K562 (cell line): Measurements from ENCODE around the gene SDE2. TPM values are rescaled to one million over a fixed set of nuclear protein-coding genes. Genes with fewer than 3 reads are reported as not detected.

Source experiments
- BRF1 ChIP-seq: IDR thresholded peaks from 3 replicates; pipeline ENCODE4 v1.6.1; 2011; ENCODE audit warnings: borderline replicate concordance, mild to moderate bottlenecking; ENCODE audit not compliant: insufficient read length; ENCODE audit errors: extremely low read depth
- ERF ChIP-seq: fragments of 450-650 bp; formaldehyde crosslinking; IDR thresholded peaks from 2 replicates; pipeline ENCODE4 v1.4.0; 2020; ENCODE audit warnings: mild to moderate bottlenecking, mixed read lengths
- ETV5 ChIP-seq: sonication (generic); formaldehyde crosslinking; IDR thresholded peaks from 2 replicates; pipeline ENCODE4 v1.4.0; 2020; ENCODE audit warnings: low read depth, mild to moderate bottlenecking, missing genetic modification reagents
- GTF2E2 ChIP-seq: fragments of 200-800 bp; sonication (Bioruptor generic); IDR thresholded peaks from 2 replicates; pipeline ENCODE4 v1.6.1; 2016; ENCODE audit warnings: missing genetic modification characterization, missing compliant biosample characterization
- GTF3C2 ChIP-seq: IDR thresholded peaks from 3 replicates; pipeline ENCODE4 v1.6.1; 2011; ENCODE audit warnings: borderline replicate concordance, mild to moderate bottlenecking, moderate library complexity; ENCODE audit not compliant: insufficient read length; ENCODE audit errors: extremely low read depth
- KDM2B ChIP-seq: fragments of 250-450 bp; sonication (Bioruptor Pico); IDR thresholded peaks from 2 replicates; pipeline ENCODE4 v1.8.0; 2021; ENCODE audit warnings: mild to moderate bottlenecking, moderate library complexity
- KLF13 ChIP-seq: fragments of 450-650 bp; IDR thresholded peaks from 2 replicates; pipeline ENCODE4 v1.6.1; 2016; ENCODE audit warnings: missing genetic modification characterization, low read depth, mild to moderate bottlenecking, missing compliant biosample characterization, moderate library complexity, borderline replicate concordance
- LEF1 ChIP-seq: fragments of 450-650 bp; IDR thresholded peaks from 2 replicates; pipeline ENCODE4 v1.6.1; 2016; ENCODE audit warnings: mild to moderate bottlenecking
- NR2C2 ChIP-seq, 2 experiments: fragments of 200-800 bp in 1 of 2; sonication (Bioruptor generic) in 1 of 2; sonication (generic) in 1 of 2; formaldehyde crosslinking in 1 of 2; IDR thresholded peaks; 2 replicates each; pipeline versions ENCODE4 v1.6.1 to v1.8.0; 2016 to 2022; ENCODE audit warnings: mild to moderate bottlenecking in 1 of 2, missing compliant biosample characterization in 1 of 2, missing genetic modification characterization in 1 of 2, missing genetic modification reagents in 1 of 2
- PURB ChIP-seq: sonication (generic); formaldehyde crosslinking; IDR thresholded peaks from 2 replicates; pipeline ENCODE4 v1.9.0; 2021; ENCODE audit warnings: low read depth, mild to moderate bottlenecking, missing genetic modification reagents
- SMARCA5 ChIP-seq: fragments of 450-650 bp; IDR thresholded peaks from 2 replicates; pipeline ENCODE4 v1.6.1; 2016
- TRIM28 ChIP-seq: fragments of 450-650 bp; IDR thresholded peaks from 2 replicates; pipeline ENCODE4 v1.6.1; 2017
- ZHX1 ChIP-seq: fragments of 150-350 bp; conservative IDR thresholded peaks from 2 replicates; pipeline ENCODE4 v1.6.1; 2014; ENCODE audit warnings: low read length
- ZNF263 ChIP-seq: sonication (generic); formaldehyde crosslinking; IDR thresholded peaks from 2 replicates; pipeline ENCODE4 v1.8.0; 2022; ENCODE audit warnings: mild to moderate bottlenecking, missing genetic modification reagents, borderline replicate concordance
- polyA plus RNA-seq, 8 experiments: library from polyadenylated mRNA; depleted of rRNA in 4 of 8; stranded (reverse) in 5 of 8; unstranded in 3 of 8; fragments of >200 nt; fragmentation: Nextera tagmentation in 2 of 8; fragmentation: Illumina TruSeq in 1 of 8; extraction: Ambion mirVana in 2 of 8; extraction: Trizol in 1 of 8; gene quantifications; 2 replicates each; pipeline versions ENCODE4 v1.2.1 to v1.2.3, GENCODE V29; 2011 to 2014; ENCODE audit warnings: inconsistent platforms in 1 of 8, missing spikeins in 1 of 8
- total RNA-seq, 7 experiments: library from RNA; depleted of rRNA in 6 of 7; stranded (reverse); fragments of >200 nt in 6 of 7; fragmentation: Illumina TruSeq in 2 of 7; extraction: Trizol in 2 of 7; gene quantifications; 2 replicates each; pipeline versions ENCODE4 v1.2.1 to v1.2.3, GENCODE V29; 2011 to 2021; ENCODE audit warnings: low replicate concordance in 1 of 7
- TF ChIP-seq, protein P1 (sequence below), 2 experiments: fragments of 150-350 bp in 1 of 2; IDR thresholded peaks; 2 replicates each; pipeline ENCODE4 v1.6.1; 2012 to 2016; ENCODE audit warnings: low read depth in 2 of 2, low read length in 2 of 2, mild to moderate bottlenecking in 1 of 2, moderate library complexity in 1 of 2

SDE2 gene
- total and polyA plus RNA-seq, 9 of the 15 experiments (the other 6 are each of a cell fraction or from before 2014, with no cell fraction given): 14.3 to 62.3 (median 46.0) TPM

DNA sequence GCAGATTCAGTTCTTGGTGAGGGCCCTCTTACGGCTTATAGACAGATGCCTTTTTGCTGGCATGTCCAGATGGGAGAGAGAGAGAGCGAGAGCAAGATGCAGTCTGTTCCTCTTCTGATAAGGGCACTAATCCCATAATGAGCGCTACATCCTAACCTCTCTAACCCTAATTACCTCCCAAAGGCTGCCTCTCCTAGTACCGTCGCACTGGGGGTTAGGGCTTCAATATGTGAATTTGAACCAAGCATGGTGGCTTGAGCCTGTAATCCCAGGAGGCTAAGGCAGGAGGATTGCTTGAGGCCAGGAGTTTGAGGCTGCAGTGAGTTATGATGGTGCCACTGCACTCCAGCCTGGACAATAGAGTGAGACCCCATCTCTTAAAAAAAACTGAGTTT, 10.5 kb upstream of the SDE2 start (continued):
- TF ChIP-seq GTF2E2 (tag) (no peak), BRF1 (no peak), ZHX1 (no peak), KDM2B (CRISPR knock-in tag) (no peak), KLF13 (tag) (no peak), ERF (CRISPR knock-in tag) (no peak), SMARCA5 (peak; percentile 53), ETV5 (peak; percentile 71; the same call in 1 of the 2 replicates), ZNF263 (CRISPR knock-in tag) (no peak), GTF3C2 (no peak), PURB (CRISPR knock-in tag) (no peak), LEF1 (peak; percentile 73), NR2C2 (CRISPR knock-in tag; IDR thresholded peaks at IDR 0.05) (no peak), NR2C2 (tag; IDR thresholded peaks at IDR 0.05) (no peak), TRIM28 (no peak)
- TF ChIP-seq, protein P1, sequence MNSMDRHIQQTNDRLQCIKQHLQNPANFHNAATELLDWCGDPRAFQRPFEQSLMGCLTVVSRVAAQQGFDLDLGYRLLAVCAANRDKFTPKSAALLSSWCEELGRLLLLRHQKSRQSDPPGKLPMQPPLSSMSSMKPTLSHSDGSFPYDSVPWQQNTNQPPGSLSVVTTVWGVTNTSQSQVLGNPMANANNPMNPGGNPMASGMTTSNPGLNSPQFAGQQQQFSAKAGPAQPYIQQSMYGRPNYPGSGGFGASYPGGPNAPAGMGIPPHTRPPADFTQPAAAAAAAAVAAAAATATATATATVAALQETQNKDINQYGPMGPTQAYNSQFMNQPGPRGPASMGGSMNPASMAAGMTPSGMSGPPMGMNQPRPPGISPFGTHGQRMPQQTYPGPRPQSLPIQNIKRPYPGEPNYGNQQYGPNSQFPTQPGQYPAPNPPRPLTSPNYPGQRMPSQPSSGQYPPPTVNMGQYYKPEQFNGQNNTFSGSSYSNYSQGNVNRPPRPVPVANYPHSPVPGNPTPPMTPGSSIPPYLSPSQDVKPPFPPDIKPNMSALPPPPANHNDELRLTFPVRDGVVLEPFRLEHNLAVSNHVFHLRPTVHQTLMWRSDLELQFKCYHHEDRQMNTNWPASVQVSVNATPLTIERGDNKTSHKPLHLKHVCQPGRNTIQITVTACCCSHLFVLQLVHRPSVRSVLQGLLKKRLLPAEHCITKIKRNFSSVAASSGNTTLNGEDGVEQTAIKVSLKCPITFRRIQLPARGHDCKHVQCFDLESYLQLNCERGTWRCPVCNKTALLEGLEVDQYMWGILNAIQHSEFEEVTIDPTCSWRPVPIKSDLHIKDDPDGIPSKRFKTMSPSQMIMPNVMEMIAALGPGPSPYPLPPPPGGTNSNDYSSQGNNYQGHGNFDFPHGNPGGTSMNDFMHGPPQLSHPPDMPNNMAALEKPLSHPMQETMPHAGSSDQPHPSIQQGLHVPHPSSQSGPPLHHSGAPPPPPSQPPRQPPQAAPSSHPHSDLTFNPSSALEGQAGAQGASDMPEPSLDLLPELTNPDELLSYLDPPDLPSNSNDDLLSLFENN (IDR thresholded peaks at IDR 0.05; ENCODE audit: low read depth in 2 of 2, low read length in 2 of 2): peak in 1 of 2 experiments; percentile 84; a peak in 1 of 4 replicates
